GM21786 (cell line): ENCODE results near the gene MED28.
A peak's percentile ranks its signal among the peaks of the same experiment; 100 is the strongest.
"Not testable (repeated sequence)": the region's sequence is repeated elsewhere in the genome, so short reads cannot be mapped to it uniquely, and the experiment has no call there.

Source experiments
- ATAC-seq: cut with Tn5 transposase; IDR thresholded peaks from one replicate; pipeline ENCODE4 v1.9.1; 2021; ENCODE audit not compliant: unreplicated experiment

The MED28 gene, protein sequence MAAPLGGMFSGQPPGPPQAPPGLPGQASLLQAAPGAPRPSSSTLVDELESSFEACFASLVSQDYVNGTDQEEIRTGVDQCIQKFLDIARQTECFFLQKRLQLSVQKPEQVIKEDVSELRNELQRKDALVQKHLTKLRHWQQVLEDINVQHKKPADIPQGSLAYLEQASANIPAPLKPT

GRCh38 chr4:17614416-17615299, at the start of gene MED28:
Gene MED28 (plus strand): TSS chr4:17614641. CDS start chr4:17614655, 14 bp downstream.
- ATAC-seq, result peak; percentile 96

- ATAC-seq, result no peak
Observed at GRCh38 chr4:17565846-17566245, 48.6 kb upstream of the MED28 start.

DNA sequence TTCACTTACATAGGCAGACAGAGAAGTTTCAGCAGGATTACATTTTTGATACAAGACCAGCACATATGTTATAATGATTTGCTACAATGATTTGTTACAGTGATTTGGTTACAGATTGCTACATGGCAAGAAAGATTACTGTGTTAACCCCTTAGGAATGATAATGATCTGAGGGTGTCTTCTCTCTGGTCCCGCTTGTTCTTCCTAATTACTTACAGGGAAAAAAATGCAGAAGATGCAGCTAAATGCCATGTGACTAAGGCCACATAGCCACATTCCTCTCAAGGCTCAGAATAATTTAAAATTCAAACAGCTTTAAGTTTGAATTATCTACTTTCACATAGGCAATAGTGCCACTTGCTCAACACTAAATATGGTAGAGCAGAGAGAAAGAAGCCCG, 47.2 kb upstream of the MED28 start:
- no peak for ATAC-seq

DNA sequence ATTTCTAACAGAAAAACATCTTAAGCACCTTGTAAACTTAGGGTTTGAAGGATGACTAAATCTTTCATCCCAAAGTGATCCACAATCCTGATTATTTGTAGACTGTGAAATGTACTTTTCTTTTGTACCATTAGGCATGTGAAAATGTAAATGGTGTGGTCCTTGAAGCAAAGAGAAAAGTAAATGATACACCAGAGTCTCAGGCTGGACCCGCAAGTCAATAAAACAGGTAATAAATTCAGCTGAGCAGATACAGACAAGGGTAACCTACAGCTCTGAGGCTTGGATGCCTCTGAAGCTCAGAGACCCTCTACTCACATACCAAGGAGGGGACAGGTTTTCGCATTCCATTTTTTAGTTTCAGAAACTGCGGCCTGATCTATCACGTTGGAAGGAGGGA, 40.2 kb upstream of the MED28 start:
- no peak for ATAC-seq

- not testable (repeated sequence) for ATAC-seq
Observed at GRCh38 chr4:17575177-17575576, 39.3 kb upstream of the MED28 start.

DNA sequence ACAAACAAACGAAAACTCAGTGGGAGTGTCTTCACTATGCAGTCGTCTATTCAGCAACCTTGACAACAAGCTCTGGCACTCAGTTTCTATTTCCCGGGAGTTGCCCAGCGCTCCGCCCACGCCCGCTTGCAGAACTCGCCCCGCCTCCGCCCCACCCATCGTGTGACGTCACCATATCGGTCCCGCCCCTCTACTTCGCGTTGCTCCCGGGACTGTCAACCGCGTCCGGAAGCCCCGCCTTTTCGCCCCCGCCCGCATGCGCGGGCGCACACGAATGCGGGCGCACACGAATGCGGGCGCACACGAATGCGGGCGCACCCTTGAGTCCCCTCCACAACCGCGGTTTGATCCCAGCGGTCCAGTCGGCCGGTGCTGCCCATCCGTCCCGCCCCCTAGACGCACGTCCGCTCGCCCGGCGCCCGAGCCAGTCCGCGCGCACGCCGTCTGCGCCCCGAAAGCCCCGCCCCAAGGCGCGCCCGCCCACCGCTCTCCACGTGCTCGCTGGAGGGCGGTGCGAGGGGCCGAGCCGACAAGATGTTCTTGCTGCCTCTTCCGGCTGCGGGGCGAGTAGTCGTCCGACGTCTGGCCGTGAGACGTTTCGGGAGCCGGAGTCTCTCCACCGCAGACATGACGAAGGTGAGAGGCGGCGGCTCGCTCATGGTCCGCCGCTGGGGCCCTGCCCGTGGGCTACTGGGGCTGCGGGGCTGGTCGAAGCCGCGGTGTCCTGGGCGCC, 37.3 kb upstream of the MED28 start, which contains the start of gene LAP3:
LAP3 (plus strand) TSS at position 267 of the 733 bp plus-strand sequence; CDS start at position 535, 268 bp downstream.
- ATAC-seq, result peak; percentile 77

GRCh38 chr4:17577665-17578481, 36.6 kb upstream of the MED28 start:
- ATAC-seq, result peak; percentile 3

DNA sequence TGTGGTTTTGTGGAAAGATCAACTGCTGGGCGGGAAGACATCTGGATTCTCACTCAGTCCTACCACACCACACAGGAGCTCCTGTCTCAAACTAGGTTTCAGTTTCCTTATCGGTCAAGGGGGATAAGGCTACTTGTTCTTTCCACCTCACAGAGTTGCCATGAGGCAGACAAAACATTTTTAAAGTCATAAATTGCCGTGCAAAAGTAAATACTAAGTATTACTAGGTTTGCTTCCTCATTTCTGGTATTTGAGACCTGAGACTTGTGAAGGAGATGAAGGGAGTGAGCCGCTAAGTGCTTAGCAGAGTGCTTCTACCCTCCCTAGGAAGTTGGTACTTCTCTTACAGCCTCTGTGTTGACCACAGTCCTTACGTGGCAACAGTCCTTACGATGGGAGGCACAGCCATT, 36.0 kb upstream of the MED28 start:
- ATAC-seq, result peak; percentile 29

DNA sequence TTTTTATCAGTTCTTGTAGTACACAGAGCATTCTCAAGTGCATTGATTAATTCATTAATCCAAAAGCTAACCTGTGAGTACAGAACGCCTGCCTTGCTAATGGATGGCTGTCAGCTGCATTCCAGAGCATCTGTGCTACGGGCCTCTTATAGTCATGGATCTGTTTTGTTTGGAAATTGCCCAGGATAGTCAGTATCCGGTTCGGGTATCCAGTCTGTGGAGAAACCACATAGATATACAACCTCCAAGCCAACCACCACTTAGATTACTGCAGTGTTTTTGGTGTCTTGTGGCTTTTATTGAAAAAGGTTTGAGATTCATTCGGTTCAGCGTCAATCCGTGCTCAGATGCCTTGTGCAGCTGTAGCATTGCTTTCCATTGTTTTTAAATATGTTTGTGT, 33.5 kb upstream of the MED28 start:
- no peak for ATAC-seq

DNA sequence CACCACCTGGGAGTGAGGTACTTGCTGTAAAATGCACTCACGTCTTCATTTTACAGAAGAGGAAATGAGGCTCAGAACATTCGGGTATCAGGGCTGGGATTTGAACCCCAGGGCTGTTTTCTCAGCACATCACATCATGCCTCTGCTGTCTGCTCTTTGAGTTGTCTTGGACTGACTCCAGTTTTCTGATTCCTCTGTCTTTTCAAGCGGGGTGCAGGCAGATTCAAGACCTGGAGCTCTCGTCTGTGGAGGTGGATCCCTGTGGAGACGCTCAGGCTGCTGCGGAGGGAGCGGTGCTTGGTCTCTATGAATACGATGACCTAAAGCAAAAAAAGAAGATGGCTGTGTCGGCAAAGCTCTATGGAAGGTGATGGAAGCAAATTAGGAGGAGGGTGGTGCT, 31.2 kb upstream of the MED28 start:
- no peak for ATAC-seq

DNA sequence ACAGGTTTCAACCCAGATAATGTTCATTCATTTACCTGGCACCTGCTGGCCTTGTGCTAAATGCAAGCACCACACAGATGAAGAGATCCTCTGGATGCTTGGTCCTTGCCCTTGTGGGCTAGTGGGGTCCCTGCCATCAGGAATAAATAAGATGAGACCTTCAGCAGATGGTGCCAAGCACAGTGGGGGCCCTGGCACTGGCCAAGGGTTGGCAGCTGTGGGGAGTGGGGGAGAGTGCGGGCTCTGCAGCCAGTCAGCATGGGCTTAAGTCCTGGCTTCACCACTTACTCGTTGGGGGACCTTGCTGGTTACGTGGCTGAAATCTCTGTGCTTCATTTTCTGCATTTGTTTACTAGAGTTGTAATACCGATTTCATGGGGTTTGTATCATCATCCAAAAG, 30.5 kb upstream of the MED28 start:
- no peak for ATAC-seq

DNA sequence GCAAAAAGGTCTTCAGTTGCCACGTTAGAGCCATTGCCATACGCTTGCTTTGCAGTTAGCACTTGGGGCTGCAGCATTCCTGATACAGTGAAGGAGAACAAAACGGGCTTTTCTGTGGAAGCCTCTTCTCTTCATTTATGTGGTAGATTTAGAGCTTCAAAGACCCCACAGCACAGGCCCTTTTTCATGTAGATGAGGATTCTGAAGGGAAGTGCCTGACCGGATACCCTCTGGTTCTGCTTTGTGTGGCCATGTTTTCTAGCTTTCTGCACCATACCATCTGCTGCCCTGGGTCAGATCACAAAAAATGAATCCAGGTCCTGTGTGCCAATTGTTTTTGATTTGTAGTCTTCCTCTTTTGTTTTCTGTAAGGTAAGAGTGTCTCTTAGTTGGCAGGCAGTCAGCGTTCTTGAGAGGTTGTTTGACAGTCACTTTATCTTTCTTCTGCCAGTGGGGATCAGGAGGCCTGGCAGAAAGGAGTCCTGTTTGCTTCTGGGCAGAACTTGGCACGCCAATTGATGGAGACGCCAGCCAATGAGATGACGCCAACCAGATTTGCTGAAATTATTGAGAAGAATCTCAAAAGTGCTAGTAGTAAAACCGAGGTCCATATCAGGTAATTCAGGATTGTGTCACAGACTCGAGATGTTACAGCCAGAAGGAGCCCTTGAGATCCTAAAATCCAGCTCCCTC, 29.8 kb upstream of the MED28 start:
- ATAC-seq, result no peak

DNA sequence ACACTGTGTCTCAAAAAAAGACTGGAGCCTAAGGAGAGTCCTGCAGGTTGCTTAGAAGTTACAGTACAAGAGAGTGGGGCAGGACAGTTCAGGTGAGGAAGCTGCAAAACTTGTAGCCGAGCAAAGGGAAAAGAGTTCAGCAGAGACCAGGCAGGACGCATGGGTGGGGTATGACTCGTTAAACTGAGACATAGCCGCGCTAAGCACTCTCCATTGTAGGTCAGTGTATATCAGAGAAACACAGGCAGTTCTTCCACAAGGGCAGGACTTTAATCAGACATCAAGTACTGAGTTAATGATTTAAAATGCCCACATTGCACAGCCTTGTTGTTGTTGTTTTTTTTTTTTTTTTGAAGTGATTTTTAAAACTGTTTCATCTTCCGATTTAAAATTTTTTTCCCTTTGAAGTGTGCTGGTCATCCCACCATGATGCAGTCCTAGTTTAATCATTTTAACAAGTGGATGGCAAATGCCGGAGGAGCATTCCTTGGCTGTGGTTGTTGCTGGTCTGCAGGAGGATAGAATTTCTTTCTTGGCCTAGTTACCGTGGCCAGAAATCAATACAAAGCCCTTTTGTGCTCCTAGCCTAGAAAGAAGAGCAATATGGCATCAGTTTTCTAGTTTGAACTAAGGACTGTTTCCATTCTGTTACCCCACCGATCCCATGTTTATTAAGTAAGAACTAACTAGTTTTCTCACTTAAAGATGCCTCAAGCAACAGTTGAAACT, 27.2 kb upstream of the MED28 start:
- no peak for ATAC-seq

DNA sequence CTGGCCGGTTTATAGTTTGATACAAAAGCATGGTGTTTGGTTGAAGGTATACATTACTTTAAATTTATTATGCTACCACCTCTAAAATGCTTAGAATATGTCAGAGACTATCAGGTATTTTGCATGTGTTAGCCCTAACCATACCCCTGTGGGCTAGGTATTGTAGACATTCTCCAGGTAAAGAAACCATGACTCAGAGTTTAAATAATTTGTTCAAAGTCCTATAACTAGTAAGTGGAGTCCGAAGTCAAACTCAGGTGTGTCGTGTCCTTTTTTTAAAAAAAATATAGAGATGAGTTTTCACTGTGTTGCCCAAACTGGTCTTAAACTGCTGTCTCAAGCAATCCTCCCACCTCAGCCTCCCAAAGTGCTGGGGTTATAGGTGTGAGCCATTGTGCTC, 25.1 kb upstream of the MED28 start:
- ATAC-seq, result no peak

DNA sequence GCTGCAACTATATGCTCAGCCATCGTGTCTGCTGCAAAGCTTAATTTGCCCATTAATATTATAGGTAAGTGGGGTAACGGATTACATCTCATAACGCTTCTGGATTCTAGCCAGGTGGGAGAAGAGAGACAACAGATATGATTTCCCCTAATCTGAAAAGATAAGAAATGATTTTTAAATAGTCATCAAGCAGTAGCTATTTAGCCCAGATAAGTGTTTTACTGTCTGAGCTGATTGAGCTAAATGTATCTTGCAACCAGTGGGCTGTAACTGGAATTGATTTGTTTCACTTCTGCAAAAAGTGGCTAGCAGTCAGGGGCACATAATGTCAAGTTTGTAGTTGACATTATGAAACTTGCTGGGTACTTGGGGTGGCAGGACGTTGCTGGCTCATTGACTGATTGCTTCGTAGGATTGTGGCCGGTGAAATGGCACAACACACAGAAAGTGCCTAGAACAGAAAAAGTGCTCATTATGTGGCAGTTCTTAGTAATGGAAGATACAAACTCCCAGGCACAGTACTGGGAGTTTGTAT, 18.9 kb upstream of the MED28 start:
- ATAC-seq, result peak; percentile 91

DNA sequence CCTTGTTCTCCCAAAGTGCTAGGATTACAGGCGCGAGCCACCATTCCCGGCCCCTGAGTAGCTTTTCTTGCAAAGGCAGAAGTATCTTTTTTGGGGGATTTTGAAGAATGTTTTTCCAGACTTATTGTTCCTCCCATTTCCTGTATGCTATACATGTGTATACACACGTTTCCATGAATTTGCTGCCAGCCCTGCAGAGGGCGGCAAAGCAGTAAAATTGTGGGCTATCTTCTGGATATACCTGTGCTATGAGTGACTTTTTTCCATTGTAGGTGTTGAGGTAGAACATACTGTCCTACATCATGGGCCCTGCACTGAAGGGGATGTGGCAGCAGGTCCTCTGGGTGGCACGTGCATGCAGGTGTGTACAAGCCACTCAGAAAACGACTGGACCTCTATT, 16.9 kb upstream of the MED28 start:
- no peak for ATAC-seq

DNA sequence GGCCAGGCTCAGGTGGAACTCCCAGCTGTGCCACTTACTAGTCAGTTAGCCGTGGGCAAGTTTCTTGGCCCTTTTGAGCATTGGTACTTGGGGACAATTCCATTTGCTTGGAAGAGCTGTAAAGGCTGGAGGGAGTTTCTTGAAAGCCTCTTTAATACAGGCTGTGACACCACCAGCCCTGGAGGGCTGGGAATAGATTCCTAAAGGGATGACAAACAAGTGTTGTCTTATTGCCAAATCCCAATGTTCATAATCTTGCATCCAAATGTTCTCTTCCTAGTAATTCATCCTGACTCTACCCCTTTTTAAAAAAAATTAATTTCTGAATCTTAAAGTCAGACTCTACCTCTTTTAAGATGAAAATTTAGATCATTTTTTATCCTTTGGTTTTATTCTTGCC, 14.6 kb upstream of the MED28 start:
- ATAC-seq, result no peak

DNA sequence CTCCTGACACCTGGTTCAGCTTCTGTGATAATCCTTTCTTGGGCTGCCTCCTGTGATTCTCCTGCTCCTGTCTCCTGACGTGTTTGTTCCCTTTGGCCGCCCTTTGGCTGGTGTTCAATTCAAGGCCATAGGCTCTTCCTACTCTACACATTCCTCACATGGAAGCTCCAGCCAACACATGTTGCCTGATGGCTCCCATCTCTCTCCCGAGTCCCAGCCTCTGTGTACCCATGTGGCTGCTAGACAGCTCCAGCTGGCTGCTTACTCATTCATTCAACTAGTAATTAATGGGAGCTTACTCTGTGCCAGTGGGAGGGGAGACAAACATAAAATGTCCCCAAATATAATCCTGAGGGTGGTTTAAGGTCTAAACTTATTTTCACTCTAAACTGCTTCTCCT, 9.2 kb upstream of the MED28 start:
- ATAC-seq, result no peak

- peak; percentile 44 for ATAC-seq
Observed at GRCh38 chr4:17613761-17614415, 553 bp upstream of the MED28 start.
